GM10266 (cell line): ENCODE measurements around the gene CSF3R.

Experiments used
- DNase-seq: peaks from one replicate; pipeline ENCODE4 v3.0.0; 2012; ENCODE audit errors: extremely low spot score
- CTCF ChIP-seq: IDR thresholded peaks from 2 replicates; pipeline ENCODE4 v1.5.1; 2012; ENCODE audit warnings: mild to moderate bottlenecking, low read depth; ENCODE audit not compliant: control insufficient read depth, insufficient read depth; ENCODE audit errors: missing control alignments

The CSF3R gene

GRCh38 chr1:36482724-36483388 is at the start of gene CSF3R:
Gene CSF3R (minus strand): TSS chr1:36482913. CDS start chr1:36479496, 3,417 bp downstream.
- no peak for DNase-seq
- TF ChIP-seq CTCF = no peak

- no peak for TF ChIP-seq CTCF
- no peak for DNase-seq
Observed at GRCh38 chr1:36531833-36532232, 49.1 kb upstream of the CSF3R start.

GRCh38 chr1:36530791-36531190 is 48.1 kb upstream of the CSF3R start:
- TF ChIP-seq CTCF = no peak
- DNase-seq = no peak

- DNase-seq = no peak
- TF ChIP-seq CTCF = no peak
Observed at GRCh38 chr1:36530261-36530660, 47.5 kb upstream of the CSF3R start.

- DNase-seq = no peak
- TF ChIP-seq CTCF = no peak
Observed at GRCh38 chr1:36529769-36530260, 47.1 kb upstream of the CSF3R start.

- no peak for DNase-seq
- TF ChIP-seq CTCF = no peak
Observed at GRCh38 chr1:36528361-36529349, 45.9 kb upstream of the CSF3R start.
